Measurements from ENCODE around the gene SLC9C2. TPM values are rescaled to one million over a fixed set of nuclear protein-coding genes. Genes with fewer than 3 reads are reported as not detected.
"Not testable (repeated sequence)": the region's sequence is repeated elsewhere in the genome, so short reads cannot be mapped to it uniquely, and the experiment has no call there.

Gene SLC9C2, protein sequence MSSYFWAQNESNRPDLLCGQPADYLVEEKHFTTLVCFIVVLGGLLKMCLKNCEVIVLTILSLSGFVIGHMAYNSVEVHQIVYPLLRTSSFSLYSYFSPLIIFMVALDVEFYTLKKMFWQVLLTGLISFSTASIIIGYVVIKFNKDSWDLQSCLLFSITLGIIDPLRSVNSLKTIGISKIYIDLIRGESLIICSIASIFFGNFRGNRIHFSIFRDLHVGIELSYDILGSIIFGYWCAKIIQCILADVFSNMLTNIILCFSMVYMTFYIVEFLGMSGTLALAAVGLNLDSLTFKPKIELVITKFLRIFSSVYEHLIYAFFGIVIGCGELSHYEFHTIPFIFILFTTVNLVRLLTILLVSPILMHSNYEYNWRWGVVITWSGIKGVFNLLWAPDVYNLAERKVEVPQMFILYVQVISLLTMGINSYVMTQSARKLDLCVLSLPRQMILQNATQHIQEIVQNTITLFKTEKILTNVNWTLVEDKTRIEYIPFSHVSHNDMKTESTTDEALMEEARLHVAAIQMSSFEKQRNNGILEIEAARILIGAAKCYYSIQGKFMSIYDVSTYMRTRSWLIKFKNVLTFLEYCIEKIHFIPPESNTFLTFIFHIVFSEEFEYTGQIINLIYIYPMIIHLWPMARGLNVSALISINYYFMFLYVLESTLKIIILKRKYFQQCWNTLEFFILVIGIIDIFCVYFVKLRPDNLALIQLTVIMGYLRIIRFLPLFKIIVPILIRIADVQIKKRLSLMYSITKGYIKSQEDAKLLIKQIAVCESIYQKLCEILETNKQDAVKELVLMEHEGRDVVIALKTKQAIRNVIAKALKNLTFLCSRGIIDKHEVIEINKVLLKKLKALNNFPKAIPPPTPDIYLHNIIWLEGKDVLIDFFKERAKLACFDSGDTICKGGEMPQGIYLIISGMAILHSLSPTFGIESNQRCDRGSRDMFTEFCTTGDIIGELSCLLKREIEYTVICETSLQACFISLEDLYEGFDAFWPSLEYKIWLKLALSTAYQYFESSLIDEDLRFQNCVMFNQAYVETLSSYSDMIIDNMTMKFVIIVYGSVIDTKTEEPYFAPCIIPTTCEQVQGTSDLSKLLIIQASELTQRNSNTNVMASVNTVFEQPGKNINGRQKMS
- total RNA-seq = not detected

GRCh38 chr1:173603056-173603591 is at the start of gene SLC9C2:
SLC9C2 (minus strand) TSS chr1:173603072; CDS start chr1:173601776, 1,296 bp downstream.
- H3K4me1 ChIP-seq = no peaks in the 10 kb centered on the region

GRCh38 chr1:173648880-173649605 is 46.2 kb upstream of the SLC9C2 start:
- H3K36me3 ChIP-seq = no peaks in the 10 kb centered on the region
- TF ChIP-seq, protein P1, sequence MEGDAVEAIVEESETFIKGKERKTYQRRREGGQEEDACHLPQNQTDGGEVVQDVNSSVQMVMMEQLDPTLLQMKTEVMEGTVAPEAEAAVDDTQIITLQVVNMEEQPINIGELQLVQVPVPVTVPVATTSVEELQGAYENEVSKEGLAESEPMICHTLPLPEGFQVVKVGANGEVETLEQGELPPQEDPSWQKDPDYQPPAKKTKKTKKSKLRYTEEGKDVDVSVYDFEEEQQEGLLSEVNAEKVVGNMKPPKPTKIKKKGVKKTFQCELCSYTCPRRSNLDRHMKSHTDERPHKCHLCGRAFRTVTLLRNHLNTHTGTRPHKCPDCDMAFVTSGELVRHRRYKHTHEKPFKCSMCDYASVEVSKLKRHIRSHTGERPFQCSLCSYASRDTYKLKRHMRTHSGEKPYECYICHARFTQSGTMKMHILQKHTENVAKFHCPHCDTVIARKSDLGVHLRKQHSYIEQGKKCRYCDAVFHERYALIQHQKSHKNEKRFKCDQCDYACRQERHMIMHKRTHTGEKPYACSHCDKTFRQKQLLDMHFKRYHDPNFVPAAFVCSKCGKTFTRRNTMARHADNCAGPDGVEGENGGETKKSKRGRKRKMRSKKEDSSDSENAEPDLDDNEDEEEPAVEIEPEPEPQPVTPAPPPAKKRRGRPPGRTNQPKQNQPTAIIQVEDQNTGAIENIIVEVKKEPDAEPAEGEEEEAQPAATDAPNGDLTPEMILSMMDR (IDR thresholded peaks at IDR 0.05) = no peak
- TF ChIP-seq POLR2A (IDR thresholded peaks at IDR 0.05) = no peak
- H3K9me3 ChIP-seq = no peaks in the 10 kb centered on the region

More at GRCh38 chr1:173603056-173603591, at the start of gene SLC9C2:
- TF ChIP-seq, protein P1 (IDR thresholded peaks at IDR 0.05) = no peak
- no peak for TF ChIP-seq POLR2A (IDR thresholded peaks at IDR 0.05)
- Histone ChIP-seq H3K9me3 (no peaks in the 10 kb centered on the region), H3K27me3 (no peaks in the 10 kb centered on the region), H3K27ac (no peak within 1 kb of the TSS), H3K36me3 (no peaks in the 10 kb centered on the region), H3K4me3 (no peak within 1 kb of the TSS)
- no peak for DNase-seq

DNA sequence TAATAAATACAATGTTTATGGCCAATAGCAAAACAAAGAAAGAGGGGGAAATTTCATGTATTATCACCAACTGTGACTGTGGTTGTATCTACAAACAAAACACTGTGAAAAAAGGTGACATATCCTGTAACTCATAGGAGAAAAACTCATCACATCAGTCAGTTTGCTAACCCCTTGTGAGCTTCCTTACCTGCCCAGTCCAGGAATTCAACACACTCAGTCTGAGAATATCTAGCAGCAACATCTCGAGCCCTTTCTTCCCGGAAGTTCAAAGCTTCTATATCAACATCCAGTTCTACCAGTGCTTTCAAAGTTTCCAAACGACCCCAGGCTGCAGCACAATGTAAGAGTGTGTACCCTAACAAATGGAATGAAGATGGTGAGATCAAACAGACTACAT is 43.8 kb upstream of the SLC9C2 start:
- Histone ChIP-seq H3K27ac (no peak overlapping the region), H3K27me3 (no peaks in the 10 kb centered on the region), H3K36me3 (no peaks in the 10 kb centered on the region), H3K4me1 (no peaks in the 10 kb centered on the region), H3K4me3 (no peak overlapping the region), H3K9me3 (no peaks in the 10 kb centered on the region)
- DNase-seq = no peak
- TF ChIP-seq POLR2A (IDR thresholded peaks at IDR 0.05) = no peak
- TF ChIP-seq, protein P1 (IDR thresholded peaks at IDR 0.05) = no peak

More at GRCh38 chr1:173648880-173649605, 46.2 kb upstream of the SLC9C2 start:
- no peaks in the 10 kb centered on the region for H3K4me1 ChIP-seq
- H3K27me3 ChIP-seq = no peaks in the 10 kb centered on the region
- H3K4me3 ChIP-seq = no peak overlapping the region
- H3K27ac ChIP-seq = no peak overlapping the region
- DNase-seq = no peak

DNA sequence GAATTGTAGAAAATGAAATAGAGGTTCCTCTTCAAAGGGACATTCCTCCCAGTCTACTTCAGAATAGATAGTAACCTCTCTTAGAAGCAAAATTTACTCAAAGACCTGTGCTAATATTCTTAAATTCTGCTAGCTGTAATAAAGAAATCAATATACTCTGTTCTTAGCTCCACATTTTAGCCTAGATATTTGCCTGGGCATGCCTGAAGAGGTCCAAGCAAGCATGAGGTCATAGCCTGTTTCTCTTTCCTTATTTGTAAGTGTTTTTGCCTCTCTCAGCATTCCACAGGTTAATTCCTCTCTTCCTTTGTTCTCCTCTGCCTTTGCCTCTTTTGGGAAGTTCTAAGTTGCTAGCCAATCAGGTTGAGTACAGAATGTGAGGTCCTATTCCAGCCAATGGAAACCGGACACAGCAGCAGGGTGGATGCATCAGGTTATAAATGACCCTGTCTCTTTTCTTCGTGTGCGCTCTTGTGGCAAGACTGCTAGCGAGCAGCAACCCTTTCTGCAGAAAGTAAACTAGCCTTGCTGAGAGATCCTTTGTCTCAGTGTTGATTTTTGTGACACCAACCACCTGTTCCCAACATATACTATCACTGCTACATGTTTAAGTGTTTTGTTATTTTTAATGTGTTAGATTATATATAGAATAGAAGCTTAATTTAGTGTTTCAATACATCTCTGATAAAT is 39.7 kb upstream of the SLC9C2 start:
- H3K27ac ChIP-seq, H3K4me1 ChIP-seq, H3K36me3 ChIP-seq, H3K27me3 ChIP-seq, H3K4me3 ChIP-seq, DNase-seq, H3K9me3 ChIP-seq: not testable (repeated sequence)

- H3K9me3 ChIP-seq = no peaks in the 10 kb centered on the region
- no peaks in the 10 kb centered on the region for H3K36me3 ChIP-seq
- TF ChIP-seq, protein P1 (IDR thresholded peaks at IDR 0.05) = no peak
- TF ChIP-seq POLR2A (IDR thresholded peaks at IDR 0.05) = no peak
- no peak overlapping the region for H3K4me3 ChIP-seq
- no peak for DNase-seq
- H3K27ac ChIP-seq = no peak overlapping the region
- no peaks in the 10 kb centered on the region for H3K27me3 ChIP-seq
- no peaks in the 10 kb centered on the region for H3K4me1 ChIP-seq
These were observed 36.2 kb upstream of the SLC9C2 start for GRCh38 chr1:173639102-173639501.

All from Peyer's patch (tissue), 4 donors.